ENCODE data around the gene ASTN2.

DNA sequence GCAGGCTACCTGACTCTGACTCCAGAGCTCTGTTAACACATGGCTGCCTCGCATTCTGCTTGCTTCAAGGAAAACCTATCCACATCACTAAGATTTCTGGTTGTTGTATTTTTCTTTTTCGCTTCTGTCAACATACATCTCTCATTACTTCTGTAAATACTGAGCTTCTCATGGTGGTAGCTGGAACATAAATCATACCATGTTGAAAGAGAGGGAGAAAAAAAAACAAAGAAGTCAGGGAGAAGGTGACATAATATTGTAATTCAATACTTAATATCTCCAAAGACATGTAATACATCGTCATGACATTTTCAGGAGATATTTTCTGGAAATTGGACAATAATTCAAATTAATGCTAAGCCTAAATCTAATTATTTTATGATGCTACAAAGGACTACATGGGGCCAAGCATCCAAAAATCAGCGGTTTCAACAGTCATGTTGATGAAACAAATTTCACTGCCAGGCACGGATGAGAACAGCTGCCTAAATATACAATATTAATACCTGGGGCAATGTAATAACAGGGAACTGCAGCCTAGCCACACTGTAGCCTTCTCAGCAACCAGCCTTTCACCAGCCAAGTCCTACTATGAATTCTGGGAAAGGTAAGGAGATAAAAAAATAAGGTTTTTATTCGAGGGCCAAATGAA lies 395.8 kb downstream of the ASTN2 start:
- TF ChIP-seq ZNF274 (IDR thresholded peaks at IDR 0.05; ENCODE audit: low read depth, low read length) (no peak), YY1 (IDR thresholded peaks at IDR 0.05; ENCODE audit: insufficient read depth, insufficient read length) (no peak), SUZ12 (IDR thresholded peaks at IDR 0.05; ENCODE audit: extremely low read depth, insufficient read depth, insufficient read length) (no peak)

Measured in NT2/D1 (cell line).